ENCODE results near the gene ITGB2.
A peak's percentile ranks its signal among the peaks of the same experiment; 100 is the strongest.

The ITGB2 gene

GRCh38 chr21:44849616-44850130 lies 71.0 kb downstream of the ITGB2 start:
- peak overlapping the region; percentile 21; the same call in 1 of the 2 replicates for H3K27ac ChIP-seq
- no peak for TF ChIP-seq CTCF (conservative IDR thresholded peaks at IDR 0.05)

GRCh38 chr21:44848821-44849521 lies 71.7 kb downstream of the ITGB2 start:
- no peak overlapping the region; the same call in 1 of the 2 replicates for H3K27ac ChIP-seq
- TF ChIP-seq CTCF (conservative IDR thresholded peaks at IDR 0.05), result no peak

- TF ChIP-seq CTCF (conservative IDR thresholded peaks at IDR 0.05), result no peak
- H3K27ac ChIP-seq, result no peak overlapping the region
Observed at GRCh38 chr21:44847261-44848056, 73.2 kb downstream of the ITGB2 start.

- peak overlapping the region; percentile 46 for H3K27ac ChIP-seq
- TF ChIP-seq CTCF (conservative IDR thresholded peaks at IDR 0.05), result no peak
Observed at GRCh38 chr21:44846485-44847260, 74.0 kb downstream of the ITGB2 start.

- H3K27ac ChIP-seq, result peak overlapping the region; percentile 46
- peak; percentile 26 for TF ChIP-seq CTCF (conservative IDR thresholded peaks at IDR 0.05)
Observed at GRCh38 chr21:44846224-44846484, 74.5 kb downstream of the ITGB2 start.

- H3K27ac ChIP-seq, result peak overlapping the region; percentile 46
- peak; percentile 57 for TF ChIP-seq CTCF (conservative IDR thresholded peaks at IDR 0.05)
Observed at GRCh38 chr21:44845418-44846223, 75.1 kb downstream of the ITGB2 start.
